HG02884 (cell line): ENCODE data around the gene CYFIP2.

Experiments
- ATAC-seq: cut with Tn5 transposase; IDR thresholded peaks from one replicate; pipeline ENCODE4 v1.9.1; 2021; ENCODE audit warnings: mild to moderate bottlenecking, moderate library complexity; ENCODE audit not compliant: unreplicated experiment

CYFIP2 gene

DNA sequence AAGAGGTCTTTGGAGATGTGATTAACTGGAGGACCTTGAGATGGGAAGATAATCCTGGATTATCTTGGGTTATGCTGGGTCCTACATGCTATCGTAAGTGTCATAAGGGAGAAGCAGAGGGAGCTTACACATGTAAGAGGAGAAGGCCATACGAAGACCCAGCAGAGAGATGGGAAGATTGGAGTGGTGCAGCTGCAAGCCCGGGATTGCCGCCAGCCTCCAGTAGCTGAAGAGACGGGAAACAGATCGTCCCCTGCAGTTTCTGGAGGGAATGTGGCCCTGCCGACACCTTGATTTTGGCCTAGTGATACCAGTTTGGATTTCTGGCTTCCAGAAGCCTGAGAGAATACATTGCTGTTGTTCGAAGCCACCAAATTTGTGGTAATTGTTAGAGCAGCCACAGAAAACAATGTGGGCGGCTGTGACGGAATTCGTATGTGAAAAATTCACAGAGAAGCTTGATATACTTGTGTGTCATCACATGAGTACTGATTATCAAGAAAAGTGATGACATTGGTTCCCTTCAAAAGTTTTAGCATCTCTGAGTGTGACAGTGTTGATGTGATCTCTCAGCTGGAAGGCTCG, 86.9 kb downstream of the CYFIP2 start:
- no peak for ATAC-seq

DNA sequence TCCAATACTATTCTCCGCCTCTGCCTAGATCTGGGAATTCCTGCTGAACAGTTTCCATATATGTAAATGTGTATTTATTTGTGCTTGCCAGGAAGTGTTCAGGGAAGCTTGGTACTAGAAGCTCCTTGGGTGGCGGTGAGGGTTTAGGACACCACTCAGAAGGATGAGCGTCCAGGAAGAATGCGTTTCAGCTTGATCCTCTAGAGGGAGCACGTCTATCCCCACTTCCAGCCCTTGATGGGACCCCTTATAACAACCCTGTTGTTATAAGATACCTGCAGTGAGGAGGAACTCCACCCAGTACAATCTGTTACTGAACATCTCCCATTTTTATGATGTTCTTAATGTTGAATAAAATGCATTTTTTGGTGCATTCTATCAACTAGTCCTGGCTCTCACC, 88.9 kb downstream of the CYFIP2 start:
- ATAC-seq = no peak

DNA sequence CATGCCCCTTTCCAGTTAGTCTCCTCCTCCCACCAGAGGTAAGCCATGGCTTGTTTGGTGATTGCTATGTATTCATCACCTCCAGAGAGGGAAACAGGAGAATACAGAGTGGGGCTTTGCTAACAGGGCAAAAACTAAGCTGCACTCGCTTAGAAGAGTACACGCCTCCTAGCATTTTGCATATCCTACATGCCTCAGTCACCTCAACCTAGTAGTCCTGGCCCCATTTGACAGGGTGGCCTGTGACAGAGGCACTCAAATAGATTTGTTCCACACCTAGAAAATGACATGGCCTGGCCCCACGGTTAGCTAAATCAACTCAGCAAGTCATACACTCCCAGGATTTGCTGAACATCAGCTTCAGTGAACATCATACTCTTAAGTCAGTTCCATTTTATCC, 90.7 kb downstream of the CYFIP2 start:
- no peak for ATAC-seq

GRCh38 chr5:157357823-157358222, 91.9 kb downstream of the CYFIP2 start:
- ATAC-seq = no peak

- ATAC-seq = no peak
These were observed 92.9 kb downstream of the CYFIP2 start for GRCh38 chr5:157358871-157359270.

DNA sequence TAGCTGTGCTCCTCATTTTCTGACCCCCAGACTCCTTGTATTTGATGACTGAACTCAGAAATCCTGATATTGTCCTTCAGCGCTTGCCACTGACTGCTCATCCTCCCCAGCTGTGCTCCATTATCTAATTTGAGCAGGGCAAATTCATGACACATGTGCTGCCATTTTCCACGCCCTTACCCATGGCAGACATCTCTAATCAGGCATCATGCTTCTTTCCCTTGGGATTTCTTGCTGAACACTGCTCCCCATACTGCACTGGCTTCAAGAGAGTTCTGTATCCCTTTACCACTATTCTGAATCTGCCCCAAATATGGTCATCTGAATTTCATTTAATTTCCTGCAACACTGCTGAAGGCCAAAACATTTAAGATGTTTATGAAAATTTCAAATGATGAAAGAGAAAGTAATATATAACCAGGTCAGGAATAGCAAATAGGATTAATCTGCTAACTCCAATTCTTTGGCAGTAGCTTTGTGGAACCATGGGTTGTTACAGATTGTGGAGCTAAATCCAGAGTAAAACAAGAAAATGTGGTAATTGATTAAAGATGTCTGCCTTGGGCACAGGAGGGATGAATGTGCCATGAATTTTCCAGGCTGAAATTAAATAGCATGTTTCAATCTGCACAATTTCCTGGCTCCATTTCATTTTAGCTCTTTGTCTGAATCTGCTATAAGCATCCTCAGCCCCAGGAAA, 93.6 kb downstream of the CYFIP2 start:
- no peak for ATAC-seq

DNA sequence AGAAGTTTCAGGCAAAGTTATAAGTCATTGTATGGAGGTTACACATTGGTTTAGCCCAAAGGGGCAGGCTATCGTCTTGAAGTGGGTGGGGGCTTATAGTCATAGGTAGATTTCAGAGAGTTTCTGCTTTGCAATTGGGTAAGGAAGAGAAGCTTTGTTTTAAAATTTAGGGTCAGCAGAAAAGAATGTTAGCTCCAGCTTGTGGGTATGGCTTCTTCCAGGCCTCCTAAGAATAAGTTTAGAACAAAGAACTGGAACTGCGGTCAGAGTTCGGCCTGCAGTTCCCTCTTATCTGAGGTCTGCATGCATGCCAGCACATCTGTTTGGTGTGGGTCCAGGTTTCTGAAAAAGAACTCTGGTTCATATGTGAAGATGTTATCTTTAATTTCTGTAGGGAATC, 96.1 kb downstream of the CYFIP2 start:
- ATAC-seq = no peak

- ATAC-seq = no peak
These were observed 96.6 kb downstream of the CYFIP2 start for GRCh38 chr5:157362502-157362901.

DNA sequence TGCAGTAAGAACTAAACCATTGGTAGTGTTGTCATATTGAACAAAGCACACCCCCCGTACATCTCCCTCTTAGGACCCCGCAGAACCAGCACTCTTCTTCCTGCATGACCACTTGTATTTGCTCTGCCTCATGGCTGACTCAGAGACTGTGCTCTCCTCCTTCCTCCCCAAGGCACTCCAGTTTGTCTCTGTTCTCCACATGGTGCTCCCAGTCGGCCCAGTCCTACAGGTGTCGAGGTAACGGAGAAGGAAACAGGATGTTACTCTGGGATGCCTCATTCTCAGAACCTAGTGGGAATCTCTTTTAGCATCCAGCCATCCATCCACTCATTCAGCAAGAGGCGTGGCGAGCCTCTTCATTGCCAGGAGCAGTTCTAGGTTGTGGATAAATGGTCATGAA, 97.1 kb downstream of the CYFIP2 start:
- ATAC-seq = no peak

DNA sequence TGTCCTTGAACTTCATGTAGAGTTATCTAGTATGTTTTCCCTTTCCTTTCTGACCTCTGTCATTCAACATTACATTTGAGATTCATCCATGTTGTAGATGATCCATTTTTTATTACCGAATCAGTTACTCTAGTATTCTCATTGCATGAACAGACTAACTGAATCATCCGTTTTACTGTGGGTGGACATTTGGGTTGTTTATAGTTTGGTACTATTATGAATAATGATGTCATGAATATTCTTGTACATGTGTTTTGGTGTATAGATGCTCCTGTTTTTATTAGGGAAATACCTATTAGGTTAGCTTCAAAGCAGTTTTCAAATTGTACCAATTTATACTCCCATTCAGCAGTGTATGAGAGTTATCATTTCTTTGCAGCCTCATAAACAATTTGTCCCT, 99.8 kb downstream of the CYFIP2 start:
- no peak for ATAC-seq

- no peak for ATAC-seq
These were observed 101.1 kb downstream of the CYFIP2 start for GRCh38 chr5:157366741-157367674.

DNA sequence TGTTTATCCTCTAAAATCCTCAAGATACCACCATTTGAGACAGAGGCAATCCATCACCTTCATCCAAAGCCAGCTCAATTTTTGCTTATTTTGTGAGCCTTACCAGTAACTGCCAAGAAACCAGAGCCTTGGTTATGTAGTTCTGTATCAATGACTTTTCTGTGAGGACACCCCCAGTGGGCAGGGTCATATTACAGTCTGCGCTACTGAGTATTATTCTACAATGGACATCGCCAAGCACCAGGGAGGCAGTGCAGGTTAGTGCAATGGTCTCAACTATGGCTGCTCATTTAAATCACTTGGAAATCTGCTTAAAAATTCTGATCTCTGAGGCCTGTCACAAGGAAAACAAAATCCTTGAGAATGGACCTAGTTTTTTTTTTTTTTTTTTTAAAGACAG, 103.6 kb downstream of the CYFIP2 start:
- no peak for ATAC-seq

- ATAC-seq = no peak
These were observed 105.0 kb downstream of the CYFIP2 start for GRCh38 chr5:157370967-157371366.

DNA sequence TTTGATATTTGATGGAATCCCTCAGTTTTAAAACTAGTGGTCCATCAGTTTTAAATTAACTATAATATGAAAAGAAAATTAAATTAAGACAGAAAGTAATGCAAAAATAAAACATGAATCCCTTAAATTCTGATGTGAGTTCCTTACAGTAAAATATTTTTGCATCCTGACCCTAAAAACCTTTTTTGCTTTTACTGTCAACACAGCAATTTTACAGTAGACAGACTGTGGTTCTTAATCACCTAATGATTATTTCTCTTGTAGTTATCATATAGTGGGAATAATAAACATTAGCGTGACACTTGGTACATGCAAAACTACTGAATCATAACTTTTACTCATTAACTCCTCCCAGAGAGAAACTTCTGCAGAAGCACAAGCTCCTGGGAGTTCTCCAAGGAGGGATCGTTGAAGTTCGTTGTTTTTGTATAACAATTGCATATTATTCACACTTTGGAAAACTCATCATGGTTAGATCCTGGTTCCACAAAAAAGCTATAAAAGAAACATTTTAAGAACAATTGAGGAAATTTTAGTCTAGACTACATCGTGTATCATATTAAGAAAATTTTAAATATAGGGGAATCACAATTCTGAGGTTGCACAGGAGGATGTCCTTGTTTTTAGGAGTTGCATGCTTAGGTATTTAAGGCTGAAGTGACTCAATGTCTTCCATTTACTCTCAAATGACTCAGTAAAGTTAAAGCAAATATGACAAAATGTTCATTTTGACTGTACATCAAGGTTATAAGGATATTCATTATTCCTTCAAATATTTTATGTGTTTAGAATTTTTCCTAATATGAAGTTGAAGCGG, 105.9 kb downstream of the CYFIP2 start:
- ATAC-seq = no peak

GRCh38 chr5:157372472-157372822, 106.5 kb downstream of the CYFIP2 start:
- no peak for ATAC-seq

DNA sequence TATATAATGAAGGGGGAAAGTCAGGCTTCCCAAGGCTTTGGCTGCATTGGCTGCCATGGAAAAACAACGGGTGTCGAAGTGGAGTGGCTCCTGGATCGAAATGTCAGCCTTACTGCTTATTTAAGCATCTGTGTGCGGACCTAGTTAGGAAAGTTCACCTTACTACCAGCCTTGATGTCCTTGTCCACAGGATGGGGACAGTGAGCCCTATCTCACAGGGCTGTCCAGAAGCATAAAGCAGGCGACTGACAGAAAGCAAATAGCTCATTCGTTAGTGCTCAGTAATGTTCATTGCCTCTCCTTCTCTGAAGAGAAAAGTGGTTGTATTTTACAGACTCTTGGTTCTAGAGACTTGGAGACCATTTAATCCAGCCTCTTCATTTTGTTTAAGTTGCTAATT, 112.6 kb downstream of the CYFIP2 start:
- no peak for ATAC-seq

DNA sequence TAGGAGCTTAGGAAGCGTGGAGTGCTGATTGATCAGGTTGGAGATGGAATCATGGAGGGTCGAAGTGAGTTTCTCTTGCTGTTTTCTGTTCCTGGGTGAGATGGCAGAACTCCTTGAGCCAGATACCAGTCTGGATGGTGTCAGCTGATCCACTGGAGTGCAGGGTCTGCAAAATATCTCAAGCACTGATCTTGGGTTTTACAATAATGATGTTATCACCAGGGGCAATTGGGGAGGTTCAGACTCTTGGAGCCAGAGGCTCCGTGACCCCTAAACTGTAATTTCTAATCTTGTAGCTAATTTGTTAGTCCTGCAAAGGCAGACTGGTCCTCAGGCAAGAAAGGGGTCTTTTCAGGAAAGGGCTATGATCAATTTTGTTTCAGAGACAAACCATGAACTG, 114.1 kb downstream of the CYFIP2 start:
- no peak for ATAC-seq

GRCh38 chr5:157381746-157382145, 115.8 kb downstream of the CYFIP2 start:
- no peak for ATAC-seq

GRCh38 chr5:157382996-157383800, 117.3 kb downstream of the CYFIP2 start:
- ATAC-seq = no peak

DNA sequence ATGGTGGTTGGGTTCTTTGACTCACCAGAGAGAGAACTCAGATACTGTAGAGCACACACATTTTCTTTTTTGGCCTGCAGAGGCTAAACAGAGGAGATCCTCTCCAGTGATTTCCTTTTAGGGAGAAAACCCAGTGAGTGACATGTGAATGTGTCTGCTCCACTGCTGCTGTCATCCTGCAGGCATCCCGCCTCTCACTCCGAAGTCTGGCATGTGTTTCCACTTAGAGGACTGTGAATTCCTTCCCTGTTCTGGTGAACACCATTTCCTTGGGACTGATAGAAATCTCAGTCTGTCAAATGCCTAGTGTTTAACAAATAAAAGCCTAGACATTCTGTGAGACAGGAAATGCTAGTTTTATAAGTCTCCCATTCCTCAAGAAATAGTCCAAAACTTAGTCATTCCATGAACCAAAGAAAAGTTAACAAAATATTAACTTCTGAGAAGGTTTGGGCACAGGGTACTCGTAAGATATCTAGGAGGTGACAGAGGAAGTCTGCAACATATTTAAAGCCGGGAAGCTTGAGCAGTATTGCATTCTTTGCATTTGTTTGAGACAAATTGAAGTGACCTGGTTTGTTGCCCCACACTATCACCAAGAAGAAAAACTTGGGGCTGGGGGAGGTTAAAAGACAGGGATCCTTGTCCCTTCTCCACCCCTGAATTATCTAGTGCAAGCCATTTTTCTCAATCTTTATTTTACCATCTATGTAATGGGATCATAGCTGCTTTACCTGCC, 119.2 kb downstream of the CYFIP2 start:
- ATAC-seq = no peak
